Measurements from ENCODE around the gene GRIK2.
"Not testable (repeated sequence)": the region's sequence is repeated elsewhere in the genome, so short reads cannot be mapped to it uniquely, and the experiment has no call there.

Gene GRIK2

GRCh38 chr6:101630941-101631340, 237.4 kb downstream of the GRIK2 start:
- no peak for DNase-seq (ENCODE audit: low read depth in 2 of 2)

- no peak for DNase-seq (ENCODE audit: low read depth in 2 of 2)
These were observed 239.6 kb downstream of the GRIK2 start for GRCh38 chr6:101633081-101633480.

DNA sequence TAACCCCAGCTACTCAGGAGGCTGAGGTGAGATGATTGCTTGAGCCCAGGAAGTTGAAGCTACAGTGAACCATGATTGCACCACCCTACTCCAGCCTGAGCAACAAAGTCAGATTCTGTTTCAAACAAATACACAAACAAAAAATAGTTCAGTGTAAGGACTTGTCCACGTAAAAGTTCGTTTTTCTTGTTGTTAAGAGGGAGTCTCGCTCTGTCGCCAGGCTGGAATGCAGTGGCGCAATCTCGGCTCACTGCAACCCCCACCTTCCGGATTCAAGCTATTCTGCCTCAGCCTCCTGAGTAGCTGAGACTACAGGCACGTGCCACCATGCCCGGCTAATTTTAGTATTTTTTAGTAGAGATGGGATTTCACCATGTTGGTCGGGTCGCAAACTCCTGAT, 245.4 kb downstream of the GRIK2 start:
- DNase-seq (ENCODE audit: low read depth in 2 of 2): not testable (repeated sequence)

- no peak for DNase-seq (ENCODE audit: low read depth in 2 of 2)
These were observed 246.6 kb downstream of the GRIK2 start for GRCh38 chr6:101640131-101640530.

DNA sequence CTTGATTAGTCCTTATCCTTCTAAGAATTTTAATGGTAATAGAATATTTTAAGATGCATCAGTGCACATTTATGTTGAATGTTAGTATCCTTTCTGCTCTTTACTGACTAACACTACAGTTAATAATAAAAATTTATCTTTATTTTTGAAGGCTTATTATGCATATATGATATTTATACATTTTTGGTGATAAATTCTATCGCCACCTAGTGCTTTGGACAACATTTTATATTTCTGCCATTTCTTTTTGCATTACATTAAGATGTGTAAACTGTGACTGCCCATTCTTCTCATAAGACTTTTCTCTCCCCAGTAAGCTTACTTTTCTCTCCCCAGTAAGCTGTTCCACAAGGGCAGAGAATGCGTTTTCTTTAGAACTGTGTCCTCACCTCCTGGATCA, 252.3 kb downstream of the GRIK2 start:
- no peak for DNase-seq (ENCODE audit: low read depth in 2 of 2)

GRCh38 chr6:101650402-101651100, 257.0 kb downstream of the GRIK2 start:
- DNase-seq (ENCODE audit: low read depth in 2 of 2): no peak

DNA sequence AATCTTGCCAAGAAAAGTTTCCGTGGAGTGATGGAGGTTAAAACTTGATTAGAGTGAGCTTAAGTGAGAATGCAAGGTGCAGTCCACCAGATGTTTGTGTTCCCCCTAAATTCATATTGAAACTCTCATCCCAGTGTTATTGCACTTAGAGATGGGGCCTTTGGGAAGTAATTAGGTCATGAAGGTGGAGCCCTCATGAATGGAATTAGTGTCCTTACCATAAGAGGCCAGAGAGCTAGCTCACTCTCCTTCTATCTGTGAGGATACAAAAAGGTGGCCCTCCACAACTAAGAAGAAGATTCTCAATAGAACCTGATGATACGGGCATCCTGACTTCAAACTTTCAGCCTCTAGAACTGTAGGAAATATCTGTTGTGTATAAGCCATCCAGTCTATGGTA, 258.6 kb downstream of the GRIK2 start:
- no peak for DNase-seq (ENCODE audit: low read depth in 2 of 2)

DNA sequence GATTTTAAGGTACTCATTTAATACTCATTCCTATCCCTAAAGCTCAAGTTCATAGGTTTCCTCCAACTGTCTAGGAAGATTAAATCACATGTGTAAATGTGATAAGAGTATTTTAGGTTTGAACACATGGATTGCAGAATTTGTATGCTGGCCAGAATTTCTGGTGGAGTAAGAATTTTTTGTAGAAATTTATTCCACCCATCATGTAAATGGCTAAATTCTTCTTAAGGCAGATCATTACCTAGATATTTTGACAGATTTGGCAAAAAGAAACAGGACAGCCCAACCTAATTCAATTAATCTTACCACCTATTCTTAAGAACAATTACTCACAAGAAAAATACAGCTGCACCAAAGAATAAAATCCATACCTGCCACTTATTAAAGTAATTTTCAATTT, 261.6 kb downstream of the GRIK2 start:
- no peak for DNase-seq (ENCODE audit: low read depth in 2 of 2)

GRCh38 chr6:101662111-101662897, 268.8 kb downstream of the GRIK2 start:
- DNase-seq (ENCODE audit: low read depth in 2 of 2): no peak

GRCh38 chr6:101663100-101663499, 269.6 kb downstream of the GRIK2 start:
- no peak for DNase-seq (ENCODE audit: low read depth in 2 of 2)

- no peak for DNase-seq (ENCODE audit: low read depth in 2 of 2)
These were observed 272.7 kb downstream of the GRIK2 start for GRCh38 chr6:101666256-101666655.

GRCh38 chr6:101668496-101669030, 275.1 kb downstream of the GRIK2 start:
- DNase-seq (ENCODE audit: low read depth in 2 of 2): no peak

DNA sequence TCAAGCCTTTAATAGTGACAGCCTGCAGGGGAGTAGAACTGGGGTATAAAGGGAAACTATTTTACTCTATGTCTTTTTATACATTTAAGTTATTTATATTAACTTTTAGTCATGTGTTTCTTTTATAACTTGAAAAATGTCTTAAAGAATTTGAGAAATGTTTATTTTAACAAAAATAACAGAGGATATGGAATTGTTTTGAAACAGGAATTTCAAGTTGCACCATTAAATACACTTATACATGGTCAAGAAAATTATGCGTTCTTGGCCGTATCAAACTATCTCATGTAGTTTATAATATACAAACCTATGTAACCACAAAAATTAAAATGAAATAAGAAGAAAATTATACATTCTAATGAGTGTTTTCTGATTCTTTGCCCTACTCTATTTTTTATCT, 282.7 kb downstream of the GRIK2 start:
- DNase-seq (ENCODE audit: low read depth in 2 of 2): no peak

DNA sequence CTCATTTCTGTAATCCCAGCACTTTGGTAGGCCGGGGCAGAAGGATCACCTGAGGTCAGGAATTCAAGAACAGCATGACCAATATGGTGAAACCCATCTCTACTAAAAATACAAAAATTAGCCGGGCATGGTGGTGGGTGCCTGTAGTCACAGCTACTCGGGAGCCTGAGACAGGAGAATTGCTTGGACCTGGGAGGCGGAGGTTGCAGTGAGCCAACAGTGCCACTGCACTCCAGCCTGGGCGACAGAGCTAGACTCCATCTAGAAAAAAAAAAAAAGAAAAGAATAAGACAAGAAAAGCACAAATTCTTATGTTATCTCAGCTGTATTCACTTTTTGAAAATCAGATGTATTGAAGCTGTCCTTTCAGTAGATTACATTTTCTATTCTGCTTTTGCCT, 289.4 kb downstream of the GRIK2 start:
- DNase-seq (ENCODE audit: low read depth in 2 of 2): no peak

DNA sequence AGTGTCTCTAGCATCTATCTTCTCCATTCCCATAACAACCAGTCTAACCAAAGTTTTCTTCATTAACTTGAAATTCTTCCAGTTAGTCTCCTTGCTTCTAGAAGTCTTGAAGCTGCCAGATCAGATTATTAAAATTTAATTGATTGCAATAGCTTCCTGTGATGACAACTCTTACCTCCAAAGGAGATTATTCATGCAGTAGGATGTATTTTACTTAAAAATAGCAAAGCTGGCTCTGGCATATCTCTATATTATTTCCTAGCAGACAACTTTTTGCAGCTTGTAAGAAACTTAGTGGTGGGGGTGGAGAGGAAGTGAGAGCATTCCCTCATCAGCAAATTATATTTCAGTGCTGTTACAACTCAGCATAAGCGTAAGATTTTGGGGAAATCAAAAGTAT, 290.4 kb downstream of the GRIK2 start:
- no peak for DNase-seq (ENCODE audit: low read depth in 2 of 2)

DNA sequence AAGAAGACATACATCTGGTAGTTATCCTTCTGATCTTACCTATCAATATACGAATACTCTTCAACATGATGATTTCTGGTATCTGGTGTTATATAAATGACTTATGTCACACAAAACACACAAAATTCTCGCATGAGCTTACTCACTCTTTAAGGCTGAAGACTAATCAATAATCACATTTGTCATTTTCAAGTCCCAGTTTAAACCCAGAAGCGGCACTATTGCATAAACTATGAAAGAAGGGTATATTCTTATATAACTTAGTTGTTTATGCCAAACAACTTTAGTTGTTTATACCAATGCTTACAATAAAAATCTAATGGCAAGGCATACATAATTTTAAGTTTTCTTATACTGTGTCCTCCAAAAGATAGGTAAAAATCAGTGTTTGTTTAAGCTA, 293.1 kb downstream of the GRIK2 start:
- DNase-seq (ENCODE audit: low read depth in 2 of 2): no peak

DNA sequence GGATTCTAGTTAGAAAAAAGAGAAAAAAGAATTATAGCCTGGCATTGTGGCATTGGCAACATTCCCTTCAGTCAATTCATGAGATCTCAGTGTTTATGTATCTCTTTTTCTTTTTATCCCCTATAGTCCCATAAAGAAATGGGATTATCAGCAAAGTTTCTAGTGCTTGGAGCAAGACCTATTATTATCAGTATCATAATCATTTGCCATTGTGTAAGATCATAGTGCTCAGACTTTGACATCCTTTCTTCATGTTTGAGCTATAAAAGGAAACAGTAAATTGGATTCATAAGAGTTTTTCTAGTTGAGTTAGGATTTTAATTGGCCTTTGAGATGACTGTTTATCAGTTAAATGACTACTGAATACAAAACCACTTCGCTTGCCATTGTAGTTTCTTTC, 295.6 kb downstream of the GRIK2 start:
- DNase-seq (ENCODE audit: low read depth in 2 of 2): no peak

GRCh38 chr6:101689695-101690094, 296.2 kb downstream of the GRIK2 start:
- no peak for DNase-seq (ENCODE audit: low read depth in 2 of 2)

GRCh38 chr6:101700655-101701054, 307.1 kb downstream of the GRIK2 start:
- DNase-seq (ENCODE audit: low read depth in 2 of 2): no peak

- DNase-seq (ENCODE audit: low read depth in 2 of 2): no peak
These were observed 309.8 kb downstream of the GRIK2 start for GRCh38 chr6:101703311-101703710.

DNA sequence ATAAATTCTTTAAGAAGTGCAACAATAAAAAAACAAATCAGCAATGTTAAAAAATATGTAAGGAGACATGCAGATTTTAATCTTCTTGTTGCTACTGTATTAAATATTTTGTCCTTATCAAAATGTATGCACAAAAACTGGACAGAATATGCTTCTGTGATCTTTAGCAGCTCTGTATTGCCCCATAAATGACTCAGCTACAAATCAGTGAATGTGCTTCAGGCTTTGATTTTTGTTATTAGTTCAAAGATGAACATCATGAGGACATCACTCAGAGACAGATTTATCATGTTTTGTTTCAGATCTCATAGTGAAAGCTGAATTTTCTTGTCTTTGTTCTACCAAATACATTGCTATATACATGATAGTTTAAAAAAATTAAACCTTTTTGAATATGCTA, 312.4 kb downstream of the GRIK2 start:
- DNase-seq (ENCODE audit: low read depth in 2 of 2): no peak

DNA sequence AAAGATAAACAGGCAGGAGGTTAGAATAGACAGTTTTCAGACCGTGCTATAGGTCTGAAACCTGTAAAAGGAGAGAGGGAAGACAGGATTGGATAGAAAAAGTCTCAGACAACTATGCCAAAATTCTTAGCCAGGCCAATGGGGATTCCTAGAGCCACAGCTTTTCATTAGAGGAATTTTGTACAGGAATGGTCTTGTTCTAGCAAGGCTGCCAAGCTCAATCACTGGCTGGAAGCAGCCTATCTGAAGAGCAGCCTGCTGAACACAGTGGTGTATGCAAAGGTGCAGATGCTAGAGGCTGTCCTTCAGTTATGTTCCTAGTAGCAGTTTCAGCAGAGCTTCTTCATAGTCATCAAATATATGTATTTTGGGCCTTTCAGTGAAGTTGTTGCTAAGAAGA, 313.1 kb downstream of the GRIK2 start:
- no peak for DNase-seq (ENCODE audit: low read depth in 2 of 2)

DNA sequence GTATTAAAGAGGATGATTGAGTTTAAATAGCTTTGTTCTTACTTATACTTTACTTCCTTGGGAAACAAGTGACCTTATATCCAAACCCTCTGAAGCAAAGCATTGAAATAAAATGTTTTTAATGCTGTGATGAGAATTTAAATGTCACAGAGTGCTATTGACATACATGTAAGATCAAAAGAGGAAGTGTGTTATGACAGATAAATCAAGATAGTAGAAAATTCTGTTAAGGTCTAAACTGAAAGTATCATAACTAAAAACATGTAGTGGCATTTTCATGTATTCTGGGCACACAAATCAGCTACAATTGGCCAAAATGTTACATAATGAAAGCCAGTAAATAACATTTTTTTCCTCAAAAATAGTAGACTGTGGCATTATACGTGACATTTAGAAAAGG, 318.0 kb downstream of the GRIK2 start:
- no peak for DNase-seq (ENCODE audit: low read depth in 2 of 2)

All from stimulated activated CD4-positive, alpha-beta T cell treated with anti-CD3 and anti-CD28 coated beads, Interleukin-4, amount 100 ng/mL, for 48 hours (primary cell).